Aorta (tissue), 5 donors: ENCODE data around the gene SAG. TPM values are rescaled to one million over a fixed set of nuclear protein-coding genes. Genes with fewer than 3 reads are reported as not detected.

Experiments
- ATAC-seq: fragments of 200-7000 bp; cut with Tn5 transposase; one replicate; pipeline ENCODE4 v1.9.1; 2022; ENCODE audit warnings: moderate library complexity; ENCODE audit not compliant: low FRiP score
- DNase-seq, 2 donors: peaks; one replicate each; pipeline ENCODE4 v3.0.0-alpha.2; 2020
- H3K27ac ChIP-seq, 2 donors: one replicate each; pipeline ENCODE4 v1.5.1; 2013; ENCODE audit warnings: low read length in 2 of 2, mild to moderate bottlenecking in 2 of 2, moderate library complexity in 2 of 2, control low read depth in 1 of 2, inconsistent platforms in 1 of 2, low read depth in 1 of 2
- H3K27me3 ChIP-seq, 2 donors: one replicate each; pipeline ENCODE4 v1.6.1; 2013; ENCODE audit warnings: control low read depth in 1 of 2, low read length in 1 of 2, mild to moderate bottlenecking in 1 of 2, moderate library complexity in 1 of 2; ENCODE audit not compliant: insufficient read depth in 2 of 2, control insufficient read depth in 1 of 2
- H3K36me3 ChIP-seq, 2 donors: one replicate each; pipeline ENCODE4 v1.6.1; 2013; ENCODE audit warnings: control low read depth in 1 of 2, low read length in 1 of 2, mild to moderate bottlenecking in 1 of 2; ENCODE audit not compliant: insufficient read depth in 2 of 2, control insufficient read depth in 1 of 2
- H3K4me1 ChIP-seq, 2 donors: one replicate each; pipeline ENCODE4 v1.6.1; 2013; ENCODE audit warnings: low read length in 2 of 2, control low read depth in 1 of 2, mild to moderate bottlenecking in 1 of 2, moderate library complexity in 1 of 2; ENCODE audit not compliant: insufficient read depth in 2 of 2, control insufficient read depth in 1 of 2
- H3K4me3 ChIP-seq, 2 donors: one replicate each; pipeline ENCODE4 v1.5.1; 2013; ENCODE audit warnings: low read length in 2 of 2, control low read depth in 1 of 2, mild to moderate bottlenecking in 1 of 2
- H3K9me3 ChIP-seq: one replicate; pipeline ENCODE4 v1.6.1; 2013; ENCODE audit warnings: mild to moderate bottlenecking, low read length; ENCODE audit not compliant: control insufficient read depth
- WGBS, 2 donors: extraction: QIAGEN DNeasy Blood & Tissue Kit; methylation state at CpG; one replicate each; pipeline ENCODE4 v1.1.7; 2013; 5-methylcytosine and 5-hydroxymethylcytosine counted together
- intact Hi-C, 2 donors: fragments of 100-400 bp; cut with DNase I; formaldehyde crosslinking; loops; one replicate each; pipeline versions ENCODE4 v1.14.2 to v1.15.0; 2022
- polyA plus RNA-seq, 2 donors: library from polyadenylated mRNA; stranded (reverse); fragments of 200-250 nt; gene quantifications; one replicate each; pipeline ENCODE4 v1.2.3, GENCODE V29; 2013
- total RNA-seq, 2 donors: library from RNA; stranded (reverse); fragmentation: NEBNext Ultra II Directional; extraction: Animal tissue kit (Norgen Biotek cat#: 25700); gene quantifications; one replicate each; pipeline ENCODE4 v1.2.1, GENCODE V29; 2021
- donor health status: healthy with polysubstance abuse.
- donor health status: Bipolar disorder and iron deficiency.
- donor health status: DM: no; HTN: no; CAD: no.
- donor health status: DM: no; HTN: no; CAD: no.
- donor health status: DM: yes; HTN: yes; CAD: no.

The SAG gene
- total and polyA plus RNA-seq, 4 donors: not detected

DNA sequence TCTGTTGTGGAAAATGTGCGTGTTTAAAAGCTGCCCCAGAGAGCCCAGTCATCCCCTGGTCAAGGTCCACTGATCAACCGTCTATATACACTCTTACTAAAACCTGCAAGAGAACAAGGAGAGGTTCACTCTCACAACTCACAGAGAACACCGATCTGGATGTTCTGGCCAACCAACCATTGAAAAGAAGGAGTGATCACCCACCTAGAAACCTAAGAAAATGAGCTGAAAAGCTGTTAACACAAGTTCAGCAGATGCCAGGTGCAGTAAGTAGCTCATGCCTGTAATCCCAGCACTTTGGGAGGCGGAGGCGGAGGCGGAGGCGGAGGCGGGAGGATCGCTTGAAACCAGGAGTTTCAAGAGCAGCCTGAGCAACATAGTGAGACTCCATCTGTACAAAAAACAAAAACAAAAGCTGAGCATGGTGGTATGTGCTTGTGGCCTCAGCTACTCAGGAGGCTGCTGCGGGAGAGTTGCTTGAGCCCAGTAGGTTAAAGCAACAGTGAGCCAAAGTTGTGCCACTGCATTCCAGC, 41.7 kb upstream of the SAG start:
- H3K4me3 ChIP-seq: no peak overlapping the region
- peaks cover 17 to 18% of the 10 kb centered on the region in 2 donors for H3K36me3 ChIP-seq
- no peak overlapping the region for H3K27ac ChIP-seq
- intact Hi-C loops: no loop called here
- no peaks in the 10 kb centered on the region for H3K9me3 ChIP-seq
- no peaks in the 10 kb centered on the region for H3K27me3 ChIP-seq
- 95% methylated on average over 10 of the region's 10 CpGs for WGBS, 2 donors
- no peak for DNase-seq
- no peaks in the 10 kb centered on the region for H3K4me1 ChIP-seq
- ATAC-seq: no peak

GRCh38 chr2:233266481-233266880, 41.1 kb upstream of the SAG start:
- Histone ChIP-seq H3K36me3 (peaks cover 17 to 18% of the 10 kb centered on the region in 2 donors), H3K4me1 (no peaks in the 10 kb centered on the region), H3K4me3 (no peak overlapping the region), H3K27me3 (no peaks in the 10 kb centered on the region), H3K9me3 (no peaks in the 10 kb centered on the region), H3K27ac (no peak overlapping the region)
- DNase-seq: no peak
- no peak for ATAC-seq
- intact Hi-C loops: no loop called here
- 90 to 94% methylated on average over 4 of the region's 4 CpGs for WGBS, 2 donors

GRCh38 chr2:233267516-233268245, 39.9 kb upstream of the SAG start:
- H3K27me3 ChIP-seq: no peaks in the 10 kb centered on the region
- H3K36me3 ChIP-seq: peaks cover 13 to 21% of the 10 kb centered on the region in 2 donors
- no peaks in the 10 kb centered on the region for H3K9me3 ChIP-seq
- no peaks in the 10 kb centered on the region for H3K4me1 ChIP-seq
- no peak overlapping the region for H3K27ac ChIP-seq
- 90% methylated on average over 6 of the region's 6 CpGs for WGBS, 2 donors
- ATAC-seq (no peak), DNase-seq (no peak)
- H3K4me3 ChIP-seq: no peak overlapping the region
- intact Hi-C loops: no loop called here

DNA sequence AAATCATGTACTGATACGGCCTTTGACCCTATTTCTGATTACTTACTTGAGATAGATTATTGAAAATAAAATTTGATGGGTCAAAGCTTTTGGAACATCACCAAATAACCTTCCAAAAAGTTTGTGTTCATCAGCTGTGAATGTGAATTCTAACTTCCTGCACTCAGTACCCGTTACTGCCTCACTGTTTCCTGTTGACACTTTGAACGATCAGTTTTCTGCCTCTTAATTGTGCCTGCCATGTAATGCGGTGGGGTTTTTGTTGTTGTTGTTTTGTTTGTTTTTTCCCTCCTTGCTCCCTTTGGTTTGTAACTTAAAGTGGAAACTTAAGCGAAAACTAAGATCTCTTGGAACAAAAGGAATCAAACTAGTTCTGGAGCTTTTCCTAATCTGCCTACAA, 37.2 kb upstream of the SAG start:
- H3K27ac ChIP-seq: no peak overlapping the region
- H3K36me3 ChIP-seq: peaks cover 18 to 20% of the 10 kb centered on the region in 2 donors
- intact Hi-C loops: no loop called here

GRCh38 chr2:233270951-233271350, 36.7 kb upstream of the SAG start:
- no peak overlapping the region for H3K27ac ChIP-seq
- H3K4me1 ChIP-seq: no peaks in the 10 kb centered on the region
- DNase-seq (no peak), ATAC-seq (no peak)
- 84 to 85% methylated on average over 4 of the region's 4 CpGs for WGBS, 2 donors
- H3K27me3 ChIP-seq: no peaks in the 10 kb centered on the region
- H3K9me3 ChIP-seq: no peaks in the 10 kb centered on the region
- H3K36me3 ChIP-seq: peaks cover 21 to 22% of the 10 kb centered on the region in 2 donors
- H3K4me3 ChIP-seq: no peak overlapping the region
- intact Hi-C loops: no loop called here

More for the DNA sequence above, 37.2 kb upstream of the SAG start:
- H3K27me3 ChIP-seq: no peaks in the 10 kb centered on the region
- 73 to 75% methylated on average over 5 of the region's 5 CpGs for WGBS, 2 donors
- H3K4me3 ChIP-seq: no peak overlapping the region
- no peaks in the 10 kb centered on the region for H3K9me3 ChIP-seq
- no peaks in the 10 kb centered on the region for H3K4me1 ChIP-seq
- ATAC-seq: no peak
- DNase-seq: no peak

DNA sequence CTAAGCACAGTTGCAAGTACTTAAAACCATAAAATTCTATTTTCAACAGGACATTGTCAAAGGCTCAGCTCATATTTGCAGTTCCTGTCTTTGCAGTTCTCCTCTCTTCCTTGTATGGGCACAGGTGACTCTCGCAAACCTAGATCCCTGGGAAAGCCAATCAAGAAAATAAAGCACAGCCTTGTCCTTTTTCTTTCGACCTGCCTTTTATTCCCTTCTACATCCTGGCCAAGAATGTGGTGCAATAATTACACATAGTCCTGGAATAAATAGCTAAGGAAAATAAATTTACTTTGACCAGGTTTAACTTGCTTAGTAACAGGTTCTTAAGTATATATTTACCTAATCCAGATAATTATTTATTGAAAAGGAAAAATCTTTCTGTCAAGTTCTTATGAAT, 35.9 kb upstream of the SAG start:
- Histone ChIP-seq H3K36me3 (peaks cover 14 to 22% of the 10 kb centered on the region in 2 donors), H3K4me1 (no peaks in the 10 kb centered on the region), H3K27ac (no peak overlapping the region), H3K27me3 (no peaks in the 10 kb centered on the region), H3K9me3 (no peaks in the 10 kb centered on the region), H3K4me3 (no peak overlapping the region)
- ATAC-seq (no peak), DNase-seq (no peak)
- intact Hi-C loops: no loop called here
- WGBS, 2 donors: 85 to 91% methylated on average over 2 of the region's 2 CpGs

- intact Hi-C loops: no loop called here
- DNase-seq: no peak
- Histone ChIP-seq H3K4me3 (no peak overlapping the region), H3K36me3 (peaks cover 20 to 24% of the 10 kb centered on the region in 2 donors), H3K27me3 (no peaks in the 10 kb centered on the region), H3K9me3 (no peaks in the 10 kb centered on the region), H3K4me1 (no peaks in the 10 kb centered on the region), H3K27ac (no peak overlapping the region)
- WGBS, 2 donors: 83% methylated on average over 6 of the region's 6 CpGs
- no peak for ATAC-seq
Observed at GRCh38 chr2:233273120-233273519, 34.5 kb upstream of the SAG start.

- H3K36me3 ChIP-seq: peaks cover 20 to 25% of the 10 kb centered on the region in 2 donors
- ATAC-seq (no peak), DNase-seq (no peak)
- WGBS, 2 donors: 82 to 86% methylated on average over 4 of the region's 4 CpGs
- no peaks in the 10 kb centered on the region for H3K27me3 ChIP-seq
- no peaks in the 10 kb centered on the region for H3K4me1 ChIP-seq
- H3K4me3 ChIP-seq: no peak overlapping the region
- H3K9me3 ChIP-seq: no peaks in the 10 kb centered on the region
- intact Hi-C loops: no loop called here
- H3K27ac ChIP-seq: no peak overlapping the region
Observed at GRCh38 chr2:233275223-233275622, 32.4 kb upstream of the SAG start.

GRCh38 chr2:233278921-233279320, 28.7 kb upstream of the SAG start:
- ATAC-seq (no peak), DNase-seq (no peak)
- Histone ChIP-seq H3K4me3 (no peak overlapping the region), H3K4me1 (no peaks in the 10 kb centered on the region), H3K27me3 (no peaks in the 10 kb centered on the region), H3K27ac (no peak overlapping the region), H3K9me3 (no peaks in the 10 kb centered on the region), H3K36me3 (peaks cover 11 to 25% of the 10 kb centered on the region in 2 donors)
- intact Hi-C loops: no loop called here
- 92% methylated on average over 2 of the region's 2 CpGs for WGBS, 2 donors
